Central memory CD8-positive, alpha-beta T cell (primary cell): Measurements from ENCODE around the gene RTP5.
"Not testable (repeated sequence)": the region's sequence is repeated elsewhere in the genome, so short reads cannot be mapped to it uniquely, and the experiment has no call there.

Experiments used
- ATAC-seq: fragments of 150-1000 bp; cut with Tn5 transposase; replicated peaks from 2 replicates; pipeline ENCODE4 v1.10.0; 2022; ENCODE audit warnings: mild to moderate bottlenecking, moderate FRiP score, moderate number of reproducible peaks; ENCODE audit not compliant: poor library complexity, severe bottlenecking; ENCODE audit errors: extremely low read depth
- DNase-seq, 2 donors: peaks; one replicate each; pipeline ENCODE4 v3.0.0; 2021; ENCODE audit warnings: low spot score in 2 of 2
- H3K27ac Mint-ChIP-seq: one replicate; pipeline ENCODE4 v1.8.0; 2022; ENCODE audit warnings: low read depth, mild to moderate bottlenecking, moderate library complexity, mixed read lengths
- H3K27me3 Mint-ChIP-seq: one replicate; pipeline ENCODE4 v1.8.0; 2022; ENCODE audit warnings: mixed read lengths
- H3K36me3 Mint-ChIP-seq: one replicate; pipeline ENCODE4 v1.8.0; 2022; ENCODE audit warnings: mild to moderate bottlenecking, moderate library complexity, mixed read lengths; ENCODE audit not compliant: insufficient read depth
- H3K4me1 Mint-ChIP-seq: one replicate; pipeline ENCODE4 v1.8.0; 2022; ENCODE audit warnings: mixed read lengths
- H3K4me3 Mint-ChIP-seq: one replicate; pipeline ENCODE4 v1.8.0; 2022; ENCODE audit warnings: mild to moderate bottlenecking, moderate library complexity, mixed read lengths
- H3K9me3 Mint-ChIP-seq: one replicate; pipeline ENCODE4 v1.8.0; 2022; ENCODE audit warnings: mixed read lengths

The RTP5 gene

DNA sequence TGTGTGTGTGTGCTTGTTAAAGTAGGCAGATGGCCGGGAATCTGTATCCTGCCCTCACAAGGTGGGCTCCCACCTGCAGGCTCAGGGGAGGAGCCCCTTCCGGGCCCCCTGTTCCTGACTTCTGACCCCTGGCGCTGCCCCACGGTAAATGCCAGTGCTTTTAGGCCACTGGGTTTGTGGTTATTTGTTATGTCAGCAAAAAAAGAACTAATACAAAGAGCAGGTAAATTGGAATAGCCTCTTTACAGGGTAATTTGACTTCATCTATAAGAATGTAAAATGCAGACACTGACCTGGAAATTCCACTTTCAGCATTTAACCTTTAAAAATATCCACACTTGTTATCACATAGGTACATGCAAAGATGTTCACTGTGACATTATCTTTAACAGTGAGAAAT lies 44.2 kb downstream of the RTP5 start:
- ATAC-seq (no peak), DNase-seq (no peak)
- no peak overlapping the region for H3K27ac Mint-ChIP-seq
- H3K36me3 Mint-ChIP-seq: peaks cover 2% of the 10 kb centered on the region
- no peaks in the 10 kb centered on the region for H3K27me3 Mint-ChIP-seq
- H3K4me3 Mint-ChIP-seq: no peak overlapping the region
- H3K9me3 Mint-ChIP-seq: no peaks in the 10 kb centered on the region
- H3K4me1 Mint-ChIP-seq: no peaks in the 10 kb centered on the region

DNA sequence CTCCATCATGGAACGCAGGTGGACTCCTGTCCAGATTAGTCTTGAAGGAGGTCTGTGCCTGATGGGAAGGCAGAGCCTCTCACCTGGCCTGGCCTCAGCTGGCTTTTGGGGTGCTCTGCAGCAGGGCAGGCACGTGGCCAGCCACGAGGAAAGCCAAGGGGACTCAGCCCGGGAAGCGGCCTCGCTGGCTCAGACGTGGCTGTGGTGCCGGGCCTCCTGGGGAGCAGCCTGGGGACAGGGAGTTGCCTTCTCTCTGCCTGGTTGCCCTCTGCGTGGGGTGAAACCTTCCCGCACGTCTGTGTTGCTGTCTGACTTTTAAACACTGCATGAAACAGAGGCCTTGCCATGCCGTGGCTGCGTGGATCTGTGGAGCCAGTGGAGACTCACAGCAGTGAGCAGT lies 45.0 kb downstream of the RTP5 start:
- Mint-ChIP-seq H3K27ac (no peak overlapping the region), H3K9me3 (no peaks in the 10 kb centered on the region), H3K36me3 (peaks cover 2% of the 10 kb centered on the region), H3K4me3 (no peak overlapping the region), H3K27me3 (no peaks in the 10 kb centered on the region), H3K4me1 (no peaks in the 10 kb centered on the region)
- no peak for DNase-seq
- ATAC-seq: no peak

DNA sequence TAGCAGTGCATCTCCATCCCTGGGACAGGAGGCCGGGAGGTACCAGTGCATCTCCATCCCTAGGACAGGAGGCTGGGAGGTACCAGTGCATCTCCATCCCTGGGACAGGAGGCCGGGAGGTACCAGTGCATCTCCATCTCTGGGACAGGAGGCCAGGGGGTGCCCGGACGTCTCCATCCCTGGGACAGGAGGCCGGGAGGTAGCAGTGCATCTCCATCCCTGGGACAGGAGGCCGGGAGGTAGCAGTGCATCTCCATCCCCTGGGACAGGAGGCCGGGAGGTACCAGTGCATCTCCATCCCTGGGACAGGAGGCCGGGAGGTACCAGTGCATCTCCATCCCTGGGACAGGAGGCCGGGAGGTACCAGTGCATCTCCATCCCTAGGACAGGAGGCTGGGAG lies 52.1 kb downstream of the RTP5 start:
- H3K36me3 Mint-ChIP-seq, ATAC-seq, H3K27me3 Mint-ChIP-seq, H3K4me3 Mint-ChIP-seq, DNase-seq, H3K27ac Mint-ChIP-seq, H3K9me3 Mint-ChIP-seq: not testable (repeated sequence)
- H3K4me1 Mint-ChIP-seq: peaks cover 12% of the 10 kb centered on the region

DNA sequence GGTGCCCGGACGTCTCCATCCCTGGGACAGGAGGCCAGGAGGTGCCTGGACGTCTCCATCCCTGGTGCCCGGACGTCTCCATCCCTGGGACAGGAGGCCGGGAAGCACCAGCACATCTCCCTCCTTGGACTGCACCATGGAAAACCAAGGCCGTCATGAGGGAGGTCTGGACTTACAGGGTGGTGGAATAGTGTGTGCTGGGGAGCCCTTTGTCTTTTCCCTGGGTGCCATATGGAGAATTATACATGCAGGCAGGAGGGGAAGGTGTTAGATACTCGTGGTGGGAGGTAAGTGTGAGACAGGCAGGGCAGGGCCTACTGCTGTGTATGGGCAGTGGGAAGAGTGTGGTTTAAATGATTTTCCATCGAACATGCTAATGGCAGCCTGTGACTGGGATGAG lies 52.9 kb downstream of the RTP5 start:
- DNase-seq (no peak), ATAC-seq (no peak)
- no peak overlapping the region for H3K4me3 Mint-ChIP-seq
- no peaks in the 10 kb centered on the region for H3K36me3 Mint-ChIP-seq
- H3K4me1 Mint-ChIP-seq: peaks cover 12% of the 10 kb centered on the region
- no peak overlapping the region for H3K27ac Mint-ChIP-seq
- H3K9me3 Mint-ChIP-seq: no peaks in the 10 kb centered on the region
- H3K27me3 Mint-ChIP-seq: no peaks in the 10 kb centered on the region

DNA sequence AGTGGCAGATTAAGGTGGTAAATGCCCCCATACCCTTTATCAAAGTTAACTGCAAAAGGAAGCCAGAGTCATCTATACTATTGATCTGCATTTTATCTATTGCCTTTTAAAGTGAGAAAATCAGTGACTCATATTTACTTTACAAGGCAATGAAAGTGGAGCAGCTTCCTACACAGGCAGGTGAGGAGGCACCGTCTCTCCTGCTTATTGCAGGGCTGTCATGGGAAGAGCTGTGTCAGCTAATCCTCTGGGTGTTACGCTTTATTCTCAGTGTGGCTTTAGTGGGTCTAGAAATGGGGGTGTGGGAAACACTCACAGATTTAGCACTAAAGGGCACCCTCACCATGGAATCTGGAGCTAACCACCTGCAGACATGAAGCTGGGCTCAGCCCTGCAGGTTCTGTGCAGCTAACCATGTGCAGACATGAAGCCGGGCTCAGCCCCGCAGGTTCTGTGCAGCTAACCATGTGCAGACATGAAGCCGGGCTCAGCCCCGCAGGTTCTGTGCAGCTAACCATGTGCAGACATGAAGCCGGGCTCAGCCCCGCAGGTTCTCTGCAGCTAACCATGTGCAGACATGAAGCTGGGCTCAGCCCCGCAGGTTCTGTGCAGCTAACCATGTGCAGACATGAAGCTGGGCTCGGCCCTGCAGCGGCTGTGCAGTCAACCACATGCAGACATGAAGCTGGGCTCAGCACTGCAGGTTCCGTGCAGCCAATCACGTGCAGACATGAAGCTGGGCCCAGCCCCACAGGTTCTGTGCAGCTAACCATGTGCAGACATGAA lies 53.5 kb downstream of the RTP5 start:
- H3K4me3 Mint-ChIP-seq: not testable (repeated sequence)

More for the DNA sequence above, 53.5 kb downstream of the RTP5 start:
- not testable (repeated sequence) for H3K36me3 Mint-ChIP-seq, ATAC-seq, H3K9me3 Mint-ChIP-seq, DNase-seq, H3K27ac Mint-ChIP-seq, H3K27me3 Mint-ChIP-seq
- H3K4me1 Mint-ChIP-seq: peaks cover 12% of the 10 kb centered on the region
